ENCODE results near the gene PROCR. TPM values are rescaled to one million over a fixed set of nuclear protein-coding genes. Genes with fewer than 3 reads are reported as not detected.

PROCR gene
- total and polyA plus RNA-seq, 4 donors: 3.7 to 7.6 (median 6.0) TPM

DNA sequence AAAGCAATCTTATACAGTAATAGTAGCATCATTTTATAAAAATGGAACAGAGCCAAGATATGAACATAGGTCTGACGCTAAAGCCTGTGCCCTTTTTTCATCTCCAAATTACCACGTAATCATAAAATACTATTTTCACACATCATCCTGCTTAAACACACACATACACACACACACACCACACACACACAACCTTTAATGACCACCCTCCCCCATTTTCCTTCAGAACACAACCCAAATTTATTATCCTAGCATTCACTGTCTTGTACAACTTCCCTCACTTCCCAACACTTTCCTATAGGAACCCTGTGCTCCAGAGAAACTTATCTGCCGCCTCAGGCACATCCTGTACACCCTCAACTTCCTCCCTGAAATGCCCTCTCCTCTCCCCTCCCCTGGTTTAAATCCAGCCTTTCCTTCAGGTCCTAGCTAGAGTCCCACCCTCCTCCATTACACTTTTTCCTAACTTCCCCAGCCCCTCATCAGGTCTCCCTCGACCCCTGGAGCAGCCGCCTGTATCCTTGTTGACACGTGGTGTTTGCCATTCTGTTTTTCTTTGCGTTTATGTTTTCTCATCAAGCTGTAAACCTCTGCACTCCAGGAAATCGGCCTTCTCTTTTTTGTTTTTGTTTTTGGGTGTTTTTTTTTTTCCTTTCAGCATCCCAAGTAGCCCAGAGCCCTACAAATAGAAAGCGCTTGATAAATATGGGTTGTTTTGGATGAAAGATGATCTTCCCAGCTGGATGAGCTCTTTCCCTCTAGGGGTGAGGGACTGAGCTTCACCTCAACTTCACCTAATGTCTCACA is 53.6 kb downstream of the PROCR start:
- Histone ChIP-seq H3K9me3 (ENCODE audit: control insufficient read depth in 4 of 4, low read length in 3 of 4) (no peaks in the 10 kb centered on the region), H3K36me3 (ENCODE audit: control insufficient read depth in 4 of 4, insufficient read depth in 3 of 4, low read depth in 1 of 4, low read length in 3 of 4) (no peaks in the 10 kb centered on the region), H3K27me3 (ENCODE audit: control insufficient read depth in 4 of 4, insufficient read depth in 4 of 4, low read length in 3 of 4) (no peaks in the 10 kb centered on the region), H3K27ac (ENCODE audit: low read depth in 1 of 2, low read length in 2 of 2) (no peak overlapping the region), H3K9ac (ENCODE audit: low read depth in 1 of 2, low read length in 2 of 2) (no peak overlapping the region), H3K4me1 (ENCODE audit: control insufficient read depth in 4 of 4, insufficient read depth in 4 of 4, low read length in 3 of 4) (peaks cover 0 to 9% (median 6%) of the 10 kb centered on the region in 4 donors), H3K4me3 (ENCODE audit: low read depth in 1 of 3, low read length in 3 of 3) (no peak overlapping the region)
- TF ChIP-seq, protein P1, sequence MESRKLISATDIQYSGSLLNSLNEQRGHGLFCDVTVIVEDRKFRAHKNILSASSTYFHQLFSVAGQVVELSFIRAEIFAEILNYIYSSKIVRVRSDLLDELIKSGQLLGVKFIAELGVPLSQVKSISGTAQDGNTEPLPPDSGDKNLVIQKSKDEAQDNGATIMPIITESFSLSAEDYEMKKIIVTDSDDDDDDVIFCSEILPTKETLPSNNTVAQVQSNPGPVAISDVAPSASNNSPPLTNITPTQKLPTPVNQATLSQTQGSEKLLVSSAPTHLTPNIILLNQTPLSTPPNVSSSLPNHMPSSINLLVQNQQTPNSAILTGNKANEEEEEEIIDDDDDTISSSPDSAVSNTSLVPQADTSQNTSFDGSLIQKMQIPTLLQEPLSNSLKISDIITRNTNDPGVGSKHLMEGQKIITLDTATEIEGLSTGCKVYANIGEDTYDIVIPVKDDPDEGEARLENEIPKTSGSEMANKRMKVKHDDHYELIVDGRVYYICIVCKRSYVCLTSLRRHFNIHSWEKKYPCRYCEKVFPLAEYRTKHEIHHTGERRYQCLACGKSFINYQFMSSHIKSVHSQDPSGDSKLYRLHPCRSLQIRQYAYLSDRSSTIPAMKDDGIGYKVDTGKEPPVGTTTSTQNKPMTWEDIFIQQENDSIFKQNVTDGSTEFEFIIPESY (IDR thresholded peaks at IDR 0.05): no peak
- TF ChIP-seq HNF4A (conservative IDR thresholded peaks at IDR 0.05): no peak
- TF ChIP-seq FOXA2 (IDR thresholded peaks at IDR 0.05): no peak
- TF ChIP-seq JUND (IDR thresholded peaks at IDR 0.05): no peak
- TF ChIP-seq YY1 (IDR thresholded peaks at IDR 0.05): no peak
- TF ChIP-seq, protein P2, sequence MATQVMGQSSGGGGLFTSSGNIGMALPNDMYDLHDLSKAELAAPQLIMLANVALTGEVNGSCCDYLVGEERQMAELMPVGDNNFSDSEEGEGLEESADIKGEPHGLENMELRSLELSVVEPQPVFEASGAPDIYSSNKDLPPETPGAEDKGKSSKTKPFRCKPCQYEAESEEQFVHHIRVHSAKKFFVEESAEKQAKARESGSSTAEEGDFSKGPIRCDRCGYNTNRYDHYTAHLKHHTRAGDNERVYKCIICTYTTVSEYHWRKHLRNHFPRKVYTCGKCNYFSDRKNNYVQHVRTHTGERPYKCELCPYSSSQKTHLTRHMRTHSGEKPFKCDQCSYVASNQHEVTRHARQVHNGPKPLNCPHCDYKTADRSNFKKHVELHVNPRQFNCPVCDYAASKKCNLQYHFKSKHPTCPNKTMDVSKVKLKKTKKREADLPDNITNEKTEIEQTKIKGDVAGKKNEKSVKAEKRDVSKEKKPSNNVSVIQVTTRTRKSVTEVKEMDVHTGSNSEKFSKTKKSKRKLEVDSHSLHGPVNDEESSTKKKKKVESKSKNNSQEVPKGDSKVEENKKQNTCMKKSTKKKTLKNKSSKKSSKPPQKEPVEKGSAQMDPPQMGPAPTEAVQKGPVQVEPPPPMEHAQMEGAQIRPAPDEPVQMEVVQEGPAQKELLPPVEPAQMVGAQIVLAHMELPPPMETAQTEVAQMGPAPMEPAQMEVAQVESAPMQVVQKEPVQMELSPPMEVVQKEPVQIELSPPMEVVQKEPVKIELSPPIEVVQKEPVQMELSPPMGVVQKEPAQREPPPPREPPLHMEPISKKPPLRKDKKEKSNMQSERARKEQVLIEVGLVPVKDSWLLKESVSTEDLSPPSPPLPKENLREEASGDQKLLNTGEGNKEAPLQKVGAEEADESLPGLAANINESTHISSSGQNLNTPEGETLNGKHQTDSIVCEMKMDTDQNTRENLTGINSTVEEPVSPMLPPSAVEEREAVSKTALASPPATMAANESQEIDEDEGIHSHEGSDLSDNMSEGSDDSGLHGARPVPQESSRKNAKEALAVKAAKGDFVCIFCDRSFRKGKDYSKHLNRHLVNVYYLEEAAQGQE (IDR thresholded peaks at IDR 0.05): peak; percentile 25
- no peak for TF ChIP-seq RXRA (IDR thresholded peaks at IDR 0.05)
- peak; percentile 80 for TF ChIP-seq NR2F2 (IDR thresholded peaks at IDR 0.05)
- no peak for DNase-seq (ENCODE audit: low spot score)
- 62% methylated on average over 9 of the region's 9 CpGs for WGBS

DNA sequence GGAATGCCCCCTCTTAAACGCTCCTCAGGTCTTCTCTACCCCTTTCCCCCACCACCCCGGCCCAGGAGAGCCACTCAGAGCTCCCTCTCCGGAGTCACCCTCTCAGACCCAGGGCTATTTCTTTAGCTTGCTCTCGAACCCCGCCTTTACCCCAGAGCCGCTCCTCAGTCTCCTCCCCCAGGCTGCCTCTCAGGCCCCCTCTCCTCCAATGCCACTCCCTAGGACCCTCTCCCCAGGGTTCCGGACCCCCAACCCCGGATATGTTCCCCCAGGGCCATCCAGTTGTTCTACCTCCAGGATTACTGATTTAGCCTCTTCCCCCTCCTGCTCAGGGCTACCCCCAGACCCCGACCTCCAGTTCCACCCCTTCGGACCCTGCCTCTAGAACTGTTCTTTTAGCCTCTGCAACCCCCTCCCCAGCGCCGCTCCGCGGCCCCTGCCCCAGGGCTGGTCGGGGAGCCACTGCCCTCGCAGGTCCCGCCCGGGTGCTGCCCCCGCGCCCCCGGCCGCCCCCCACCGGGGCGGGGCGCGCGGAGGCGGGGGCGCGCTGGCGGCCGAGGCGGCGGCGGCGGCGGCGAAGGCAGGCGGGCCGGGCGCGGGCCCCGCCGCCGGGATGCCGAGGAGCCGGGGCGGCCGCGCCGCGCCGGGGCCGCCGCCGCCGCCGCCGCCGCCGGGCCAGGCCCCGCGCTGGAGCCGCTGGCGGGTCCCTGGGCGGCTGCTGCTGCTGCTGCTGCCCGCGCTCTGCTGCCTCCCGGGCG is 54.4 kb downstream of the PROCR start, which contains the start of gene MMP24:
Gene MMP24, plus strand, starts transcription at position 565 of the 758 bp plus-strand sequence. Its CDS starts 49 bp downstream, at position 614.
- no peak within 1 kb of the TSS for H3K9ac ChIP-seq (ENCODE audit: low read depth in 1 of 2, low read length in 2 of 2)
- H3K36me3 ChIP-seq (ENCODE audit: control insufficient read depth in 4 of 4, insufficient read depth in 3 of 4, low read depth in 1 of 4, low read length in 3 of 4): no peaks in the 10 kb centered on the region
- WGBS: 4% methylated on average over 61 of the region's 70 CpGs
- TF ChIP-seq JUND (IDR thresholded peaks at IDR 0.05) (no peak), TAF1 (conservative IDR thresholded peaks at IDR 0.05) (no peak), SP1 (IDR thresholded peaks at IDR 0.05) (no peak), HNF4A (conservative IDR thresholded peaks at IDR 0.05) (no peak), FOXA2 (IDR thresholded peaks at IDR 0.05) (no peak), YY1 (IDR thresholded peaks at IDR 0.05) (no peak), ATF3 (IDR thresholded peaks at IDR 0.05) (no peak), NR2F2 (IDR thresholded peaks at IDR 0.05) (no peak)
- TF ChIP-seq, protein P3, sequence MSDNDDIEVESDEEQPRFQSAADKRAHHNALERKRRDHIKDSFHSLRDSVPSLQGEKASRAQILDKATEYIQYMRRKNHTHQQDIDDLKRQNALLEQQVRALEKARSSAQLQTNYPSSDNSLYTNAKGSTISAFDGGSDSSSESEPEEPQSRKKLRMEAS (IDR thresholded peaks at IDR 0.05): no peak
- TF ChIP-seq, protein P1 (IDR thresholded peaks at IDR 0.05): no peak
- TF ChIP-seq, protein P2 (IDR thresholded peaks at IDR 0.05): no peak
- DNase-seq (ENCODE audit: low spot score): no peak
- H3K27me3 ChIP-seq (ENCODE audit: control insufficient read depth in 4 of 4, insufficient read depth in 4 of 4, low read length in 3 of 4): no peaks in the 10 kb centered on the region
- no peak within 1 kb of the TSS for H3K27ac ChIP-seq (ENCODE audit: low read depth in 1 of 2, low read length in 2 of 2)
- H3K9me3 ChIP-seq (ENCODE audit: control insufficient read depth in 4 of 4, low read length in 3 of 4): no peaks in the 10 kb centered on the region
- peak within 1 kb of the TSS in 1 of 3 donors; percentile 75 for H3K4me3 ChIP-seq (ENCODE audit: low read depth in 1 of 3, low read length in 3 of 3)
- peaks cover 0 to 9% (median 6%) of the 10 kb centered on the region in 4 donors for H3K4me1 ChIP-seq (ENCODE audit: control insufficient read depth in 4 of 4, insufficient read depth in 4 of 4, low read length in 3 of 4)

Measured in liver (tissue), 9 donors.